ENCODE measurements around the gene TGFBRAP1.
A peak's percentile ranks its signal among the peaks of the same experiment; 100 is the strongest.
"Not testable (repeated sequence)": the region's sequence is repeated elsewhere in the genome, so short reads cannot be mapped to it uniquely, and the experiment has no call there.

The TGFBRAP1 gene

DNA sequence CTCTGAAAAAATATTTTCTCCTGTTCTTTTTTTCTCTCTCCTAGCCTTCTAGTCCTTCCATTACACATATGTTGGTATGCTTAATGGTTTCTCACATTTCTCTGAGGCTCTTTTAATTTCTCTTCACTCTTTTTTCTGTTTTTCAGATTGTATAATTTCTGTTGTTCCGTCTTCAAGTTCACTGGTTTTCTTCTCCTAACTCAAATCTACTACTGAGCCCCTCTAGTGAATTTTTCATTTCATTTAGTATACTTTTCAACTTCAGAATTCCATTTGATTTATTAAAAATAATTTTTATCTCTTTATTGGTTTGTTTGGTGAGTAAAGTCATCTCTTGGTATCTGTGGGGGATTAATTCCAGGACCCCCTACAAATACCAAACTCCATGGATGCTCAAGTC, 27.6 kb upstream of the TGFBRAP1 start:
- no peak for DNase-seq

DNA sequence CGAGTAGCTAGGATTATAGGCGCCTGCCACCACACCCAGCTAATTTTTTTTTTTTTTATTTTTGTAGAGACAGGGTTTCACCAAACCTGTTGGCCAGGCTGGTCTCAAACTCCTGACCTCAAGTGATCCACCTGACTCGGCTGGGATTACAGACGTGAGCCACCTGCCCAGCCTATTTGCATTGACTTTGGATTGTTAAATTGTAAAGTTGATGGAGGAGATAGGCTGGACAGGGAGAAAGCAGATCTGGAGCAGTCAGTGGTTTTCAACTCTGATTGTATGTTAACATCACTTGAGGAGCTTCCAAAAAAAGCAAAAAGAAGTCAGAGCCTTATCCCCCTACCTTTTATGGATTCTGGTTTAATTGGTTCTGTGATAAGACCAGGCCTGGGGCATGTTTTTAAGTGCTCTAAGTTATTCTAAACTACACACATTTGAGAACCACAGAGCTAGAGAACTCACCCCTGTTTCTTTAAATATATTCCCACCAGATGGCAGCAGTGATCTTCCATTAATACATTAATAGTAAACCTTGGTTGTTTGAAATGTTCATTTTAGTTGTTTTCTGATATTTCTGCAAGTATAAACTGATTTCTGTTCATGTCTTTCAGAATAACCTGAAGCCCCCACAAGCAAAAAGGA, 15.3 kb upstream of the TGFBRAP1 start:
- no peak for DNase-seq

DNA sequence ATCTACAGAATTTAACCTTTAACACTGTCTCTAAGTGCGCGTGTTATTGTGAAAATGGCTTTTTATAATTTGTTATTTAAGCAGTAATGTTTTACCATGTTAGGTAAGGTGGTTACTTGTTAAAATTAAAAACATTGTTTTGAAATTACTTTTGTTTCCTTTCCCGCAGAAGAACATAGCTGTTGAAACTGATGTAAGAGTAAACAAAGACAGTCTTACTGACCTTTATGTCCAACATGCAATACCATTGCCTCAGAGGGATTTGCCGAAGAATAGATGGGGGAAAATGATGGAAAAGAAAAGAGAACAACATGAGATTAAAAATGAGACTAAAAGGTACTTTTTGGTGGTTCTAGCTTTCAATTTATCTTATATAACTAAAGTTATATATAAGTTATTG, 9.9 kb upstream of the TGFBRAP1 start:
- DNase-seq: no peak

DNA sequence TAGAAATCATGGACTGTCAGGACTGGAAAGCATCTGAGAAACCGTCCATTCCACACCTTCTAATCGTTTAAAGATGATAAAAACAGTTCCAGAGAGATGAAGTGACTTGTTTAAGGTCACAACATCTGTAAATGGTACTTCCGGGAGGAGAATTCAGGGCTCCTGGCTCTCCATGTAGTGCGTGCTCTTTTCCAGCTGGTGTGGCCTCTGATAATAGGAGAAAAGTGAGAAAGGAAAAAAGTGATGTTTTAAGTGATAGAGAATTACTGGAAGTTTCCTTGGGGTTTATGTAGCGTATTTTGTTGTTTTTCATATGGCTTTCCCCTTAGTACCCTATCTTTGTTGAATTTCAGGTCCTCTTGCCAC, 8.5 kb upstream of the TGFBRAP1 start:
- DNase-seq: no peak

DNA sequence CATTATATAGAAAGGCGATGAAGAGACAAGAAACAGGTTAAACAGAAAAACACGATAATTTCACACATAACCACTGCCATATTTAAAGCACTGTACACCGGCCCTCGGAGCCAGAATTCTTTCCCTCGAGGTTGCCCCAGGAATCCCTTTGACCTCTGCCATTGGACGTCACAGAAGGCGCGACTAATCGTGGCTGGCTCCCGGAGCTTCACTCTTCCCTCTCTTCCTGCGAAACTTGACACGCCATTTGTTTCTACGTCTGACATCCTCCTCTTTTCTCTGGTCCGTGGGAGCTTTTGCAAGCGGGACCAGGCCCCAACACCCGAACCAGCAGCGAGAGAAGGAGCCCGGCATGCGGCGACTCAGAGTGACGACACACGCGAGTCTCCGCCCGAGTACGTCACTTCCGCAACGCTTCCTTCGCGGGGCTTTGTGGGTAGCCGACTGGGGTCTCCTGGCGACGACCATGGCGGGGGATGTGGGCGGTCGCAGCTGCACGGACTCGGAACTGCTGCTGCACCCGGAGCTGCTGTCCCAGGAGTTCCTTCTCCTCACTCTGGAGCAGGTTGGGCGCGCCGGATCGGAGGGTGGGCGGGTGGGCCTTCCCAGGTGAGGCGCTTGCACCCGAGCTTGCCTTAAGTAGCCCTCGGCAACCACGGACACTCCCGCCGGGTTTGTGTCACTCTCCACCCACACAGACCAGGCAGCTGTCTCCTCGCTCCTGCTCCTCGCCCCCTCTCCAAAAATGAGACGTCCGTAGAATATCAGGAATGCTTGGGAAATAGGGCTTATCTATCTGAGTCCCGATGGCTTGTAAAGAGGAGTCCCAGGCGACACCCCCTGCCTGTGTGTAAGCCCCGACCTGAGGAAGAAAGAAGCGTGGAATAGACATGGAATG, 7.8 kb upstream of the TGFBRAP1 start, which contains the start of gene C2orf49:
Gene C2orf49 (plus strand): TSS at position 419 of the 898 bp plus-strand sequence. CDS start 48 bp downstream, at position 467.
- DNase-seq: peak; percentile 83

DNA sequence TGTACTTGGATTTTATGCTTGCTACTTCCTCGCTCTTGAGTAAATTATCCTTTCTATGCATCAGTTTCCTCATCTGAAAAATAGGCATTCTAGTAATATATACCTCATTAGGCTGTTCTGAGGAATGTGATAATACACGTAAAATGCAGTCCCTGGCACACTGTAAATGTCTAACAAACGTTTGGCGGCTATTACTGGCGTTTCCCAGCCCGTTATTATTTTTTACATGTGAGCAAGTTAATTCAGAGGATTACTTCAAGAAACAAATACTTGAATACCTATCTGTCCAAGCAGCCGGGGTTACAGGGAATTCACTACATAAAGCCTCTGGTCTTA, 7.2 kb upstream of the TGFBRAP1 start:
- no peak for DNase-seq

DNA sequence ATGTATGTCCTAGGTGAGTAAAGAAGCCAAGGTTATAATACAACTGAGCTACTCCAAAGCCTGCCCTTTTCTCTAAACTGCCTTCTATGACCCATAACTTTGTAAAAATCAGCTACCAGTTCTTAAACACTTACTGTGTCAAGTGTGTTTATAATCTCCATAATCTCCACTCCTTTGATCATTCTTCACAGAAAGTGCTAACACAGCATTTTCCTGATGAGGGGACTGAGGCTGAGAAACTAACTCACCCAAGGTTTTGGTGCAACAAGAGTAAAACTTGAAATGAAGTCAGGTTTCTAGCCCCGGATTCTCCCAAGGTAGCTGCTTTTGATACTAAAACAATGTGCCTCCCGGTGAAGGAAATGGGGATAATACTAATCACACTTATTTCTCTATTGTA, 5.9 kb upstream of the TGFBRAP1 start:
- no peak for DNase-seq

DNA sequence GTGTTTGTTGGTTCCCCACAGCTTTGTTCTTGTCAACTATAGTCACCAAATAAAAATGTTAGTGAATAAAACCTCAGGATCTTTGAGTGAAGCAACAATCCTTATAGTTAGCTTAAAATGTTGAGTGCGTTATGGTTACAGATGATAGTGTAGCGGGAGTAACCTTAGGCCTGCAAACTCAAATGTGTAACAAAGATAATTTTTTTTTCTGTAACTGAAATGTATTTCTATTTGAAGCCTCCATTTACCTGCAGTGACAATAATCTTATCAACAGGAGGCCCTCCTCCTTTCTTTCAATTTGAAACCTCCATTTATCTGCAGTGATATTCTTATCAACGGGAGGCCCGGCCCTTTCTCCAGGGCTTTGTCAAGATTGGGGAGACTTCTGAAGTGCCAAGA, 4.7 kb upstream of the TGFBRAP1 start:
- DNase-seq: no peak

DNA sequence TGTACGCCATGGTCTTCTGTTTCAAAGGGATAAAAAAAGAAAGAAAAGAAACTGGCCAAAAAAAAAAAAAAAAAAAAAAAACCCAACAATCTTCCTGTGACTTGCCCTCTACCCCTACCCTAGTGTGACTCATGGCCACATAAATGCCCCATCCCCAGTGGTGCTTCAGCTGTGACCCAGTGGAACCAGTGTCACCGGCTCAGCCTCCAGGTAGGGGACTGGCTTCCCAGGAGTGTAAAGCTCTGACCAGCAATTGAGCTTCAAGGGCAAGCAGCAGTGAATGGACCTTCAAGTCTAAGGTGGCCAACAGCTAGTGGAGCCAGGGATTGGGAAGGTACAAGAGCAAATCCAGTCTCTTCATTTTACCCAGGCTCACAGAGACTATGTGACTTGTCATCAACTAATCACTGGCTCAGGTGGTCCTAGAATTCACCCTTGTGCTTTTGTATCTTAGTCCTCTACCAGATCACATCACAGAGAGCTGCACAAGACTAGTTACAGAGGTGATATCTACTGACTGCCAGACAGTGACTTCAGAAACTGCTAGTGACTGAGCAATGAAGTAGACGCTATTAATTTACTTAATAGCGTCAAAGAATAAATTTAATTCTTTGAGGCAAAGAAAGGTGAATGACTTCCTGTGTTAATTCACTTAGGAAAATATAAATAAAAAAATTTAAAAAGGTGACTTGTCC, 1.3 kb upstream of the TGFBRAP1 start:
- DNase-seq: no peak

DNA sequence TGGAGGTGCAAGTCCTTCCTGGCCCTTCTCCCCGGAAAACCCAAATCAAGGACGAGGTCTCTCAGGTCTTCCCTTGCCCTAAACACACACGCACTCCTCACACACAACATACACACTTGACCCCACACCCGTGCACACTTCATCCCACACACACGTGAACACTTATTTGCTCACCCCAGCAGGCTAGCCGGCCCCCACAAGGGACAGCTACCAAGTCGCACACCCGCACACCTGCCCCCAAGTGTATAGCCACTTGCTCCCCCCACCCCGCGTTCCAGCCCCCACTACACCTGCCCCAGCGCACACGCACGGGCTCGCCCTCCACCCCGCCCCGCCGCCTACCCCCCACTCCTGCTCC, 359 bp downstream of the TGFBRAP1 start:
- no peak for DNase-seq

DNA sequence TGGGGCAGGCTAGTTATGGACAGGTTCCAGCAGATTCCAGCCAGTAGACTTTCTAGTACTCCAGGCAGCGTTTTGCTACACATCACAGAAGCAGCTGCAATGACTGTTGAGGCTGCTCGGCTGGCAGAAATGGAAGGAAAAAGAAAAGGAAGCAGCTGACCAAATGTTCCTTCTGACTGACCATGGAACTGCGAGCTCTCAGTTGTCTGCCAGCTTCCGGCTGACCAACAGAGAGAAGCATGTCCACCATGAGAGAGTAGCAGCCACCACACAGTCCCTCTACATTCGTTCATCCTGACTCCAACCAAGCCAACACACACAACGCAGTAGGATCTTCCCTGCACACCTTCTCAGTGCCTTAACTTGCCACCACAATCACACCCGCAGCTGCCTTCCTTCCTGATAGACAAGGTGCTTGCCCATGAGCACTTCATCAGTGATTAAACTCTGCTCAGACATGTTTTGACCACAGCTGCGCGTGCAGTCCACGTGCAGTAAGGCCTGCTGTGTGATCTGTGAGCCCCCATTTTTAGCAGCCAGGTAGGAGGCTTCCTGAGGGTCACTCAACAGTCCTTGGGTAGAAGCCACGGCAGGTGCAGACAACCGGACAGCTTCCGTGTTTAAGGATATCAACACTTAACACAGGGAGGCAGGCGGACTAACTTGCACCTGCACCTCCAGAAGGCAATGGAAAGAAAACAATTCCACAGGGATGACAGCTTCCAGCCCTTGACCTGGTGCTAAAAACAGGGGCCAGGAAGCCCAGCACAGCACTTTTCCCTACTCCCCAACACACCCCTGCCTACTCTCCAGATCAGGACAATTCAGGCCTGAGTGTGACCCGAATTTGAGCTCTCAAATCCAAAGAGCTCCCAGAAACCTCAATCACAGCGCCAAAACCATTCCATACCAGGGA, 996 bp downstream of the TGFBRAP1 start:
- no peak for DNase-seq

DNA sequence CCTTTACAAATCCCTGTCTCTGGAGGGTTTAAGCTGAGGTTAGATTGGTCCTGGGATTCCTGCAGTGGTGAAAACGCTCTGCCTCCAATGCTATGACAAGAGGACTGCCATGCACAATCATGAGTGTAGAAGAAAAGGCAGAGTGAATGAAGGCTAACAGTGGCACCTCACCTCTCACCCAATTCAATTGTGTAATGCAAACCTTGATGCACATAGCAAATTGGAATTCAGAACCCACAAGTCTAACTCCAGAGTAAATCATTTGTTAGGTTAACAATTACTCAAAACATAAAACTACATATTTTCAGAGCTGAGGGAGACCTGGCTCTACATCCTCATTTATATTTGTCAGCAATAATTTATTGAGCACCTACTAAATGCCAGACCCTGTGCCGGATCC, 1.8 kb downstream of the TGFBRAP1 start:
- DNase-seq: no peak

DNA sequence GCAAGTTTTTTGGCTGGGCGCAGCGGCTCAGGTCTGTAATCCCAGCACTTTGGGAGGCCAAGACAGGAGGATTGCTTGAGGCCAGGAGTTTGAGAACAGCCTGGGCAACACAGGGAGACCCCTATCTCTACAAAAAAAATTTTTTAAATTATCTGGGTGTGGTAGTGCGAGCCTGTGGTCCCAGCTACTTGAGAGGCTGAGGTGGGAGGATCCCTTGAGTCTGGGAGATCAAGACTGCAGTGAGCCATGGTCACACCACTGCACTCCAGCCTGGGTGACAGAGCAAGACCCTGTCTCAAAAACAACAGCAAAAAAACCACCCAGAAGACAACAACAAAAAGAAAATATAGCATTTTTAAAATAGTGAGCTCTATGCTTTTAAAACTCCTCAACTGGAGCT, 2.3 kb downstream of the TGFBRAP1 start:
- not testable (repeated sequence) for DNase-seq

DNA sequence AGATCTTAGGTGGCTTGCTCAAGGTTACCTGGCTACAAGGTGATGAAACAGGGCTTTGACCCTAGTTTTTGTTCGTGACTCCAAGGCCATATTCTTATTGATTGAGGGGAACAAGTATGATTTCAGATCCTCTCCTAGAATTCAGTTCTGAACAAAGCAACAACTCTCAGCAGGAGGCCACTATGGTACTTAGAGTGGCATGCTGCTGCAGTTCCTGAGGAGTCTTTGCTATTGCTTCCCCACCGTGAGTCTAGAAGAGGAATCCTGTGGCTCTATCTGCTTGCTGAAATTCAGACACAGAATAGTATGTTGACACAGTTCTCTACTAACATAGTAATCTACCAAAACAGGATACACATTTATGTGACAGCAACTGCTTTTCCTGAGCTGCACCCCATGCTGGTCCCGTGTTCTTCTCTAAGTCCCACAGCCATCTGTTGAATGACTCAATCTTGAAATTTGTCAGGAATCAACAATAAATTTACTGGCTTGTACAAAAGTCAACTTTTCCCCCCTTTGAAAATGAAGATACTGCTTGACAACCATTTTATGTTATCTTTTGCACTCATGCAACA, 4.1 kb downstream of the TGFBRAP1 start:
- no peak for DNase-seq

DNA sequence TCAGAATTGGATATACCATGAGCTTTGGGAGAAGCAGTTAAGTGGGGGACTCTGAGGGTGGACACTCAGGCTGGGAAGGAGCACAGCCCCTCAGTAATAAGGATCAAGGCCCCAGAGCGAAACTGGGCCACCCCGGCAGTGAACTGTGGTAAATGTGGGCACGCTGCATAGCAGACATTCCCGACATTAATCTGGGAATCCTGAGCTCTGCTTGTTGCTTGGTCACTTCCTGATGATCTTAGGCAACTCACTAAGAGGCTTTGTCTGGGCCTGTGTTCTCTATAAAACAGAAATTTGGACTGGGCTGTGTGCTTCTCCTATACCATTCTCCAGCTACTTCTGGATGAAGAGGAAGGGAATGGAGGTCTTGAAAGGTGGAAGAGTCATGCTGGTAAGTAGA, 4.8 kb downstream of the TGFBRAP1 start:
- no peak for DNase-seq

DNA sequence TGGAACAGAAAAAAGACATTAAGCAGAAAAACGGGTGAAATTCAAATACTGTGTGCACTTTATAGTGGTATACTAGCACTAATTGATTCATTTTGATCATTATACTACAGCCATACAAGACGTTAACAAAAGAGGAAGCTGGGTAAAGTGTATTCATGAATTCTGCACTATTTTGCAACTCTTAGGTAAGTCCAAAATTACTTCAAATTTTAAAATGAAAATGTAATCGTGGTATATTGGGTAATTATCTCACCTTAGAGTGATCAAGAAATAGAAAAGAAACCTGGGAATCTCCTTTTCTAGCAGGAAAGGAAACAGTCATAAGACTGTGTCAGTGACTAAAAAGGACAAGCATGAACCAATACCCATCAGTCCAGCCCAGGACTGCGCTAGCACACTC, 5.4 kb downstream of the TGFBRAP1 start:
- no peak for DNase-seq

DNA sequence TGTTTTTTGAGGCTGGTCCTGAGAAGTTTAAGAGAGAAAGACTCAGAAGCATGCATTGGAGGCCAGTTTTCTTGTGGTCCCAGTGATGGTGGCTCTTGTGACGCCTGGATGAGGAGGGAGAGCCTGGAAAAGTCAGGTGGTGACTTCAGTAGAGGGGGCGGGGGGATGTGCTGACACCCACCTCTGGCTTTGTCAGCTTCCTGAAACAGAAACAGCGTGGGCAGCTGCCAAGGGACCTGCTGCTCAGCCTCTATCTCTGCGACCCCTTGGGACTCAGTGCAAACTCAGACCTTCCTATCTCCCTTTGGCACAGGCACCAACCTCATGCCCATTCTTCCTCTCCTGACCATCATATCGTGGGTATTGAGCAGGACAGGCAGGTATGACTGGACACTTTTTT, 6.4 kb downstream of the TGFBRAP1 start:
- DNase-seq: no peak

DNA sequence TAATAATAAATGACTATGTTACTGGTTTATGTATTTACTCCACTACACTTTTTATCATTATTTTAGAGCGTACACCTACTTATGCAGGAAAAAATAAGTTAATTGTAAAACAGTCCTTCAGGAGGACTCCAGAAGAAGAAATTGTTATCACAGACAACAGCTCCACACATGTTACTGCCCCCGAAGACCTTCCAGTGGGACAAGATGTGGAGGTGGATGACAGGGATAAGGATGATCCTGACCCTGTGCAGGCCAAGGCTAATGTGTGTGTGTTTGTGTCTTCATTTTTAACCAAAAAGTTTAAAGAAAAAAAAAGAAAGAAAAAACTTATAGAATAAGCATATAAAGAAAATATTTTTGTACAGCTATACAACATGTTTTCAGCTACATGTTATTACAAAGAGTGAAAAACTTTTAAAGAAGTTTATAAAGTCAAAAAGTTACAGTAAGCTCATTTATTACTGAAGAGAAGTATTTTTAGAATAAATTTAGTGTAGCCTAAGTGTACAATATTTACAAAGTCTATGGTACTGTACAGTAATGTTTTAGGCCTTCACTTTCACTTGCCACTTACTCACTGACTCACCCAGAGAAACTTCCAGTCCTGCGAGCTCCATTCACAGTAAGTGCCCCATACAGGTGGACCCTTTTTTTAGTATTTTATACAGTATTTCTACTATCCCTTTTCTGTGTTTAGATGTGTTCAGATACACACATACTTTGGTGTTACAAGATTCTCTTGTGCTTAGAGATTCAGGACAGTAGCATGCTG, 7.5 kb downstream of the TGFBRAP1 start:
- no peak for DNase-seq

DNA sequence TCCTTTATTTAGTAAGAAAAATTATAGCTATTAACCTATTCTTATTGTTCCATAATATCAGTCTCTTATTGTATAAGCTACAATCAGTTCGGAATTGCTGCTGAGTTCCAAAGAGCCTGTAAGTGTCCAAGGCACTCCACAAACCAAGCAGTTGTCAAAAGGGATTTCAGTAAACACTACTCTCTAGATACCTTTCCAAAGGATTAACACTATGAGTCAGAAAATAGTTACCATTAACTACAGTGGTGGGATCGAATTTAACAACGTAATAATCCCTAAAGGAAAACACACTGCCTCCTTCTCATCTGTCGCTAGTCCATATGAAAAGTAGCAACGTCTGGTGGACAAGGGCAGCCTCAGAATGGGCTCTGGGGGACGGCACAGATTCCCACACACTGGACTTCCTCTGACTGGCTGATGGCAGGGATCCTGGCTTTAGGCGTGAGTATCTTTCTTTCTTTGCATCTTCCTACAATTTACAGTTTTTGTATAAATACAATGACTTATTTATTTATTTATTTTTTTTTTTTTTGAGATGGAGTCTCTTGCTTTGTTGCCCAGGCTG, 8.8 kb downstream of the TGFBRAP1 start:
- DNase-seq: no peak

DNA sequence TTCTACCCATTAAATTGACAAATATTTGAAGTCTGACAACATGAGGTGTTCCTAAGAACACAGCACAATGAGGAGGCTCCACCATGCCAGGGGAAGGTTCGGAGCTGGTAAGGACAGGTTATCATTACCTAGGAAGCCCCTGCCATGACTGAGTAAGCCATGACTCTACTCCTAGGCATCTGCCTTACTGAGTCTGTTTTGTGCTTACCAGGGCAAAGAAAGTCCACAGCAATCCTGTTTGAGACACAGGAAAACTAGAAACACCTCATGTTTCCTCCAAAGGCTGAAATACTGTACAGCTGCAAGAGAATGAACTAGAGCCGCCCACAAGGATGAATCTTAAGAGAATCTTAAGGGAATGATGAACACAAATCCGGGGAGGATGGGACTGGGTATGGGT, 11.6 kb downstream of the TGFBRAP1 start:
- no peak for DNase-seq

DNA sequence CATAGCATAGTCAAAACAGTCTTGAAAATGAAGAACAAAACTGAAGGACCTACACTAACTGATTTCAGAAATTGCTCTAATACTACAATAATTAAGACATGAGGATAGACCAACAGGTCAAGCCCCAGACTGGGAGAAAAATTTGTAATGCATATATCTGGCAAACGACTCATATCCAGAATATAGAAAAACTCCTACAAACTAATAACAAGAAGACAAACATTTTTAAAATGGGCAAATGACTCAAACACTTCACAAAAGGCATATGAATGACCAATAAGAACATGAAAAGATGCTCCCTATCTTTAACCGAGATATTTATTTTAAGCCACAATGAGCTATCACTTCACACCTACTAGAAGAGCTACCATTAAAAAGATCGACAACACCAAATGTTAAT, 14.2 kb downstream of the TGFBRAP1 start:
- no peak for DNase-seq

DNA sequence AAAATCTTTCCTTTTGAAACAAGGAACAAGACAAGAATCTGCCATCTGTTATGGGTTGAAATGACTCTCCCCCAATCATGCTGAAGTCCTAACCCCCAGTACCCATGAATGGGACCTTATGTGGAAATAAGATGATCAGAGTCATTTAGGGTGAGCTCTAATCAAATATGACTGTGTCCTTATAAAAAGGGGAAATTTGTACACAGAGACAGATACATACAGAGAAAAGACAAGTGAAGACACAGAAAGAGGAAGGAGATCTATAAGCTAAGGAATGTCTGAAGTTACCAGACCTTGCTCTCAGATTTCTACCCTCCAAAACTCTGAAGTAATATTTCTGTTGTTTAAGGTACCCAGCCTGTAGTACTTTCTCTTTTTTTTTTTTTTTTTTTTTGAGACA, 15.7 kb downstream of the TGFBRAP1 start:
- DNase-seq: no peak

All from activated effector memory CD4-positive, alpha-beta T cell treated with Interleukin-2 at 50 U/mL for 16 hours (primary cell).